ENCODE measurements around the gene PPP1R12C.
A peak's percentile ranks its signal among the peaks of the same experiment; 100 is the strongest.

Gene PPP1R12C

GRCh38 chr19:55091126-55091910 is 26.1 kb downstream of the PPP1R12C start:
- DNase-seq (ENCODE audit: low read depth in 2 of 2) = no peak

- DNase-seq (ENCODE audit: low read depth in 2 of 2) = no peak
Observed at GRCh38 chr19:55090564-55090963, 26.9 kb downstream of the PPP1R12C start.

- DNase-seq (ENCODE audit: low read depth in 2 of 2) = no peak
Observed at GRCh38 chr19:55089342-55089944, 28.0 kb downstream of the PPP1R12C start.

- peak; percentile 53 to 76 for DNase-seq (ENCODE audit: low read depth in 2 of 2)
Observed at GRCh38 chr19:55088543-55089341, 28.7 kb downstream of the PPP1R12C start.

GRCh38 chr19:55088021-55088451 is 29.4 kb downstream of the PPP1R12C start:
- DNase-seq (ENCODE audit: low read depth in 2 of 2) = no peak

- DNase-seq (ENCODE audit: low read depth in 2 of 2) = no peak
Observed at GRCh38 chr19:55087542-55087901, 29.9 kb downstream of the PPP1R12C start.

GRCh38 chr19:55086730-55087541 is 30.5 kb downstream of the PPP1R12C start:
- no peak for DNase-seq (ENCODE audit: low read depth in 2 of 2)

GRCh38 chr19:55085923-55086715 is 31.3 kb downstream of the PPP1R12C start:
- DNase-seq (ENCODE audit: low read depth in 2 of 2) = no peak

- DNase-seq (ENCODE audit: low read depth in 2 of 2) = no peak
Observed at GRCh38 chr19:55084416-55084815, 33.0 kb downstream of the PPP1R12C start.

- no peak for DNase-seq (ENCODE audit: low read depth in 2 of 2)
Observed at GRCh38 chr19:55083004-55083850, 34.2 kb downstream of the PPP1R12C start.

- peak; percentile 47 to 51 for DNase-seq (ENCODE audit: low read depth in 2 of 2)
Observed at GRCh38 chr19:55082020-55082851, 35.2 kb downstream of the PPP1R12C start.

- no peak for DNase-seq (ENCODE audit: low read depth in 2 of 2)
Observed at GRCh38 chr19:55081770-55082019, 35.7 kb downstream of the PPP1R12C start.

GRCh38 chr19:55080968-55081769 is 36.3 kb downstream of the PPP1R12C start:
- peak; percentile 81 to 89 for DNase-seq (ENCODE audit: low read depth in 2 of 2)

GRCh38 chr19:55080121-55080967 is 37.1 kb downstream of the PPP1R12C start:
- peak; percentile 63 to 68 for DNase-seq (ENCODE audit: low read depth in 2 of 2)

- no peak for DNase-seq (ENCODE audit: low read depth in 2 of 2)
Observed at GRCh38 chr19:55079400-55080038, 37.9 kb downstream of the PPP1R12C start.

GRCh38 chr19:55078996-55079395 is 38.4 kb downstream of the PPP1R12C start:
- no peak for DNase-seq (ENCODE audit: low read depth in 2 of 2)

GRCh38 chr19:55077106-55077505 is 40.3 kb downstream of the PPP1R12C start:
- no peak for DNase-seq (ENCODE audit: low read depth in 2 of 2)

Measured in stimulated activated CD4-positive, alpha-beta T cell treated with anti-CD3 and anti-CD28 coated beads, Interleukin-15, amount 100 ng/mL, for 48 hours (primary cell).